ENCODE data around the gene SULT1A1.

- TF ChIP-seq EZH2 (IDR thresholded peaks at IDR 0.05; ENCODE audit: insufficient read depth, low read length), result no peak
- TF ChIP-seq CTCF (IDR thresholded peaks at IDR 0.05; ENCODE audit: insufficient read depth, low read depth, low read length), result no peak
Measured at GRCh38 chr16:28607116-28607623, 2.7 kb downstream of the SULT1A1 start.
